ENCODE data around the gene TMEM108. TPM values are rescaled to one million over a fixed set of nuclear protein-coding genes. Genes with fewer than 3 reads are reported as not detected.

Gene TMEM108
- total RNA-seq, 2 donors from 2014 or later = 7.7 TPM

DNA sequence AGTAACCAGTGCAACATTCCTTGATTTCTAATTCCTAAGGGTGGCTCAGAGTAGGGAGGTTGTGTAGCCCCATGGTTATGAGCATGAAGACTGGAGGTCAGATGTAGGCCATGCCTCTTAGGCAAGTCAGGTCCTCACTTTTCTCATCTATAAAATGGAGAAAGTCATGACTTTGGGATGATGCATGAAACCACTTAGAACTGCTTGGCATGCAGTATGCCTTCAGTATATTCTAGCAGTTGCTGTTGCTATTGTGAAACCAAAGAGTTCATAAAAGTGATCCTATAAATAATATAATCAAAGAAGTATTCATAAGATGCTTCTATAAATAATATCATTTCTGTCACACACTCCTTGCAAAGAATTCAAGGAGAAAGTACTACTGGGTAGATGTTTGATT is 65.5 kb downstream of the TMEM108 start:
- no peak for DNase-seq
- intact Hi-C loops (cut with DNase I) = no loop called here
- ATAC-seq = no peak

DNA sequence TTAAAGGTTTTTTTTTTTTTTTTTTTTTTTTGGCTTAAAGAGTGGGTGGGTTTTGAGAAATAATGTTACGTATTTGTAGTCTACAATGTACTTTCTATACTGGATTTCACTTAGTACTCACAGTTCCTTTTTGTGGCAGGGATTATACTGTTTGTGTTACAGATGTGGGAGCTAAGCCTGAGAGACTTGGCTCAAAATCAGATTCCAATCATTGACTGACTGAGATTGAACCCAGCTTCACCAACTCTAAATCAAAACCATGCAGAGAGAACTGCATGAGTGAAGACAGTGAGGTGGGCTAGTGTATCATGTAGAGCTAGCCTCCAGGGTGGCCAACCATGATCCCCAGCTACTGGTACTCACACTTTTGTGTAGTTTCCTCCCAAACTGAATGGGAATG is 68.0 kb downstream of the TMEM108 start:
- peak; percentile 45 to 47 for ATAC-seq
- intact Hi-C loops (cut with DNase I) = no loop called here

DNA sequence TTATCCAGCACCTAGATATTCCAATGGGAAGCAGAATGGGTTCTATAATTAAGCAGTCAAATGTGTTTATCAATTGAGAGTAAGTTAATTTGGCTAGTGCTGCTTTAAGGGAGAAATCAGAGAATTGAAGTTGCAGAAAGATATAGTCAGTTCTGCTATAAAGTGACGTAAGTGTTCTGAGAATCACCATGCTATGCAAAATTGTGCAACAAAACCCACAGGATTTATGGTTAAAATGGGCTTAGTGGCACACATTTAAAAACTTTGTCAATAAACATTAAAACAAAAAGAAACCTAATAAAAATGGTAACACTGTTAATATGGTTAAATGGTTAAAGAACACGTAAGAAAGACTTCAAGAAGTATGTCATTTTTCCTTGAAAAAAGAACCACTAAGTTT is 74.5 kb downstream of the TMEM108 start:
- DNase-seq = no peak
- no peak for ATAC-seq
- intact Hi-C loops (cut with DNase I) = no loop called here

More for the DNA sequence above, 68.0 kb downstream of the TMEM108 start:
- no peak for DNase-seq

DNA sequence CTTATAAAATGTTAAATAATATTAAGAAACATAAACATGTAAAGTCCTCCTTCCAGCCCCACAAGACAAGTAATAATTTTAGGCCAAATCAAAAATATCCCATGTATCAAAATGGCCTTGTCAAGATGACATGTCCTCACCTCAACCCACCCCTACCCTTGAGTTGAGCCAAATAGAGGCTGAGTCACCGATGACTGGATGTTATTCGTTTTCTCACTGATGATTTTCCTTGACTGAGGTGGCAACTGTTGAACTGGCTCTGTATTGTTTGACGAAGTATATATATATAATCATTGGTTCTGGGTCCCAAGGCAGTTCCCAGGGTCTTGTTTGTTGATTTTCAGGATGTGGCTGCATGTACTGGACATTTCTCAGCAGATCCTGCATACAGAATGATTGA is 75.3 kb downstream of the TMEM108 start:
- intact Hi-C loops (cut with DNase I) = no loop called here
- ATAC-seq = peak in 1 of 2 donors; percentile 39
- DNase-seq = no peak

DNA sequence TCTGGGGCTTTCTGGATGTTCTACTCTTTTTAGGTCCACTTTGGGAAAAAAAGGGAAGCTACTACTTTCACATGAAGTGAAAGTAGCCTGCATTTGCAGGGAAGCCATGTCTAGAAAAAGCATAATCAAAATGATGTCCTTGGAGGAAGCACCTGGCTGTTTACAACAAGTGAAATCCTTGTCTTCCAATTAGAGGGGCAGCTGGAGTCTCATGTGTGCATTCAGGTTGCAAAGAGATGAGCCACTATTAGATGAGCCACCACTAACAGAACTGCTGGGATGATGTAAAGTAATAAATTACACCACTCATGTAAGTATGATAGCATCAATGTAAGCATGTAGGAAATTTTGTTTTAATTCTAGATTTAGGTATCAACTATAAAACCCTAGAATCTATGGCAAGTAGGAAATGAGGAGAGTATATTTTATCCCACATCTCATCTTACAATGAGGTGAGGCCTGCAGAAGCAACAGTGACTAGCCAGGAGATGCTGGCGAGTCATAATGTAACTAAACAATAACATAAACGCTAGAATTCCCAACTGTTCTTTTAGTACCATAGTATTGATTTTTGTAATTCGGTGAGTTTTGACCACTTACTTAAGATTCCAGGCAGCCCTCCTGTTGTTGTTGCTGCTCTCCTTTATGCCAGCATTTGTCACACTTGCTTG is 75.9 kb downstream of the TMEM108 start:
- intact Hi-C loops (cut with DNase I) = no loop called here
- no peak for ATAC-seq
- no peak for DNase-seq

DNA sequence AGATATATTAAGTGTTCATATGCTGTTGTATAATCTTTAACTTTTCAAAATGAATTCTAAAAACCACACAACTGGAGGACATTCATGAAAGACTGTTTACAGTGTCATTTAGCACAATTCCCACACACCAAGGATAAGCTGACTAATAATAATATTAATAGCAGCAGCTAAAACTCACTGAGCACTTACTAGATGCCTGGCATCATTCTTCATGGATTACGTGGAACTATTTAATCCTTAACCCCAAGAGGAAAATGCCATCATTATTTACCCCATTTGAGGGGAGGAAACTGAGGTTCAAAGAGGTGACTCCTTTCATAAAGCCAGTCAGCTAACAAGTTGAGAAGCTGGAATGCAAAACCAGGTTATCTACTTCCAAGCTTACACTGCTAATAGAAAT is 77.0 kb downstream of the TMEM108 start:
- DNase-seq (no peak), ATAC-seq (no peak)

DNA sequence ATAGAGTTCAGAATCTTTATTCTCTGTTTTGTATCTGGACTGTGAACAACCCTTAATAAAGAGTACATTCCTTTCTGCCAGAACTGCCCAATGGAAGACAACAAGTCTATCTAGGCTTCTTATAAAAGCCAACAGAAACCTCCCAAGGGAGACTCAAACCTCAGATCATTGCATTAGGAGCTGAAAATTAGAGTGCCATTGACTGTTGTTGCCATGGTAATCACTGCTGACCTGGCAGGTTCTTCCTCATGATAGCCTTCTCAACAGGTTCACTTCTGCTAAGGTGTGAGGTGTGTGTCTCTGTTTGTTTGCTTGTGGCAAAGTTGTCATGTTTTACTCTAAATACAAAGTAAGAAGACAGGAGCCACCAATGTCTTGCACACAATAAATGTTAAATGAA is 79.2 kb downstream of the TMEM108 start:
- intact Hi-C loops (cut with DNase I) = no loop called here
- no peak for ATAC-seq
- no peak for DNase-seq

More for the DNA sequence above, 77.0 kb downstream of the TMEM108 start:
- intact Hi-C loops (cut with DNase I) = no loop called here

DNA sequence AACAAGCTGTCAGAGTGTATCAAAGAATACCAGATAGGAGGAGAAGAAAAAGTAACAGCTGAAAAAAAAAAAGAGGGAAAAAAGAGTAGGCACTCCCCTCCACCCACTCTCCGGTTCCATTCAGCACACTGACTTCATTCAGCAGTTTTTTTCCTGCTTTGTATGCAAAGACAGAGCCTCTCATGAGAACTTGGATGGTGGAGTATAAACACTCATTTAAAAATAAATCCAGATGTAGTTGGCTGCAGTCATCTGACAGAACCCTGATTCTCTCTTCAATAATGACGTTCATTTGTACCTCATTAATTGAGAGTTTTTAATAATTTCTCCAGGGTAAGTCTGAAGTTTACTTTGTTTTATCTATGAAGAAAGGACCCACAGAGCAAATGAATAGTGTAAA is 81.0 kb downstream of the TMEM108 start:
- DNase-seq = no peak
- intact Hi-C loops (cut with DNase I) = no loop called here
- peak in 1 of 2 donors; percentile 27 for ATAC-seq

DNA sequence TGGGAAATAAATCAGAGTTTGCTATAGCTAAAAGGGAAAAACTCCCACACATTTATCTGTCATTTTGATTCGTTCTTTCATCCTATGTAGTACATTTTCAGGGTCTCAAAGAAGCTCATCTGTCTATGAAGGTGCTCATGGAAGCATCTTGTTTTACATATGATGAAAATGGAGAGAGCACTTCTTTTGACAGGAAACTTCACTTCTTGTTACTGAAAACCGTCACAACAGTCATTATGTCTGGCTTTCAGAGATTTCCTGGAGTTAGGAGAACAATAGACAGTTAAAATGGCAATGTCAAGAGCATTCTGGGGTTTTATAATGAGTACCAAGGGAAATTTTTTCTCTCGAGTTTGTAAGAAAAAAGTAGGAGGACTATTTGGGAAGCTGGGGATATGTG is 83.3 kb downstream of the TMEM108 start:
- ATAC-seq (no peak), DNase-seq (no peak)
- intact Hi-C loops (cut with DNase I) = no loop called here

DNA sequence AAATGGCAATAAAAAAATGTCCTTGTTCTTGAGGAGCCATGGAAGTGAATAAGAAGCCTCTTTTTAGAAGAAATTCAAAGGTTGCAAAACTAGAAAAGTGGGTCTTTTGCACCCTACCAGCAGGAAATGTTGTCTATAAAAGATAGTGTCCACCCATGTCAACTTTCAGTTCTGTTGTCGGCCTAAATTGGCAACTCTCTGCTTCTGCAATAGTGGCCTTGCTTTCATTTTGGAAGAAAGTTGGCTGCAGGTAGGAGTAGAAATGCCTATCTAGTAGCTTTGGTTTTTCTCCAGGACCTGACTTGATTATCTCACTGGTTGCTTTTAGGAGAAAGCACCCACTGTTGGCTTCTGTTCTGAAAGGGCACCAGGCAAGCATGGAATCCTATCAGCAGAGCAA is 85.4 kb downstream of the TMEM108 start:
- intact Hi-C loops (cut with DNase I) = no loop called here
- ATAC-seq = peak in 1 of 2 donors; percentile 15

DNA sequence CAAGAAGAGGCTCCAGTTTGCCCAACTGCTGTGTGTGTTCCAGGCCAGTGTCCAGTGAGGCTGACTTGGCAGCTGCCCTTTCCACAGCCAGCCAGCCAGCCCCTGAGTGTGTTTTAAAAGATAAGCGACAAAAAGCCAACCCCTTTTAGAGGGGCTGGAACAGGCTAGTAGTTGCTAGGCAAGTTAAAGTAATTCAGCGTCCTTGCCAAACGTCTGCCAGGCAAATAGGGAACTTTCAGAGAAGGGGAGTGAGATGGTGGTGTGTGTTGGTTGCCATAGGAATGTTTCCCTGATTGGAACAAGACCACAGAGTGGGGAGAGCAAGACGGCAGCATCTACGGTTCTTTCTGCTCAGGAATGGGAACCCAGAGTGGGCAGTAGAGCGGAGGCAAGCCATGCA is 86.3 kb downstream of the TMEM108 start:
- ATAC-seq = peak; percentile 92 to 93
- intact Hi-C loops (cut with DNase I) = no loop called here

More for the DNA sequence above, 85.4 kb downstream of the TMEM108 start:
- DNase-seq = no peak

DNA sequence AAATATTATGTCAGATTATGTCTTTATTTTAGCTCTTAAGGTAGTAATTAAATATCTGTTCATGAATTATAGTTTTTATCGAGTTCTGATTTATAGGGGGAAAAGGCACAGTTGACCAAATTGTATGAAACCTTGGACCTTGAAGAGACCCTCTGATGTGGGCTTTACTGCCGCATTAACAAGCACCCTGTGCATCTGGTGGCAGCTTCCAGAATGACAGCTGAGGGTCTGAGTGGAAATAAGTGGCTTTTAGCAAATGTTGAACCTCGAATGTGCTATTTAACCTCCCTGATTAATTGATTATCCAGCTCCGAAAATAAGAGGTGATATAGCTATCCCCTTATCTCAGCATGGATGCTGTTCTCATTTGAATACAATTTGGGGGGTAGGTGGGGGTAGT is 87.0 kb downstream of the TMEM108 start:
- no peak for DNase-seq
- intact Hi-C loops (cut with DNase I) = no loop called here
- ATAC-seq = no peak

More for the DNA sequence above, 86.3 kb downstream of the TMEM108 start:
- DNase-seq = peak; percentile 69

DNA sequence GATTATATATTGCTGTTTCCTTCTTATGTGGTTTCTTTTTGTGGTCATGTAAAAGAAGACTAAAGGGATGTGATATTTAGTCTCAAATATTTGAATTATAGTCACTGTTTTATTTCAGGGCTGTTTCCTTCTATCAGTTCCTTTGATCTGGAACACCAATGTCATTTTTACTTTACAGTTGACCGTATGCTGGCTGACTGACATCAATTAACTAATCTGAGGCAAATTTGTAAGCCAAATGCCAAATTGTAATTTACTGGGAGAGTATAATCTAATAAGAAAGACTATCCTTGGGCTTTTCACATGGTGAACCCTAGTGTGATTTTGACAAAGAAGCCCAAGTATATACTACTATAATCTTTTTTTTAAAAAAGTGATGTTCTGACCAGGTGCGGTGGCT is 87.6 kb downstream of the TMEM108 start:
- intact Hi-C loops (cut with DNase I) = no loop called here
- ATAC-seq = no peak

DNA sequence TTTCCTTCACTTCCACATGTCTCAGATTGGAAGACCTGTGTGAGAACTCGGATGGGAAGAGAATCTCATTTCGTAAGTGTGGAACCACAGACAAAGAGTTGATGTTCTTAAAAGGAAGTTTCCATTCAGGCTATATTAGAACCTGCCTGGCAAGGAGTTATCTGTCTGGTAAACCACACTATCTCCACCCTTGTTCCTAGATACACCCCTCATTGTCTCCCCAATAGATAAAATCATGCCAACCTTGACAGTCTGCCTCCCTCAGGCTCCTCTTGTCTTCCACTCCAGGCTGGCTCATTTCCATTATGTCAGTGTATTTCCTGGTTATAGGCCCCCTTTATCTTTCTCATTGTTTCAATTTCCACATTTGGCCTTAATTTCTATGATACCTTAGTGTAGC is 89.2 kb downstream of the TMEM108 start:
- peak in 1 of 2 donors; percentile 18 for ATAC-seq
- no peak for DNase-seq
- intact Hi-C loops (cut with DNase I) = no loop called here

More for the DNA sequence above, 87.6 kb downstream of the TMEM108 start:
- no peak for DNase-seq

DNA sequence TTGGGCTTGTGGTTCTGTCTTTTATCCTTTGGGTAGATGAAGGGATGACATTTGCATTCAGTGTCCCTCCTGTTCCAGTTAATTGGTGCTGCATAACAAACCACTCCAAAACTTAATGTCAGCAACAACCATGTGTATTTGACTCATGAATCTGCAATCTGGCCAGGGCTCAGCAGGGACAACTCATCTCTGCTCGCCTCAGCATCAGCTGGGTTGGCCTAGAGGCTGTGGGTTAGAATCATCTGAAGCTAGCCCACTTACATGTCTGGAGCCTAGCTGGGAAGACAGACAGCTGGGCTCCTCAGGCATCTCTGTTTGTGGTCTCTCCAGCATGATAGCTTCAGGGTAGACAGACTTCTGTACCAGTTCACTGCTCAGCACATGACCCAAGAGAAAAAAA is 92.0 kb downstream of the TMEM108 start:
- intact Hi-C loops (cut with DNase I) = no loop called here
- DNase-seq = no peak
- peak in 1 of 2 donors; percentile 85 for ATAC-seq

DNA sequence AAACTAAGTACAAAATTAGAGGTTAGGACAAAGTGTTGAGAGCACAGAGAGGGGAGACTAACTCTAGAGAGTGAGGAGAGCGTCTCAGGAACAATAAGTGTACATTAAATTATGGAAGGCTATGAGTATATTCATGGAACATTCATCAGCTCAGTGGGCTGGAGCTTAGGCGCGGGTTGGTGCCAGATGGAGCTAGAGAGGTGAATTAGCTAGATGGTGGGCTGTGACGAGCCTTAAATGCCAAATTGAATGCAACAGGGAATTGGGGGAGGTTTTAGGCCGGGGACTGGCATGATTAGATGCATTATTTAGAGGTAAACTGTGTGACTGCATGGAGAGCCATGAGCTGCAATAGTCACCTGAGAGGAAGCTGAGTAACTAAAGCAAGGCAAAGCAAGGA is 97.1 kb downstream of the TMEM108 start:
- intact Hi-C loops (cut with DNase I) = no loop called here
- ATAC-seq = no peak
- DNase-seq = no peak

DNA sequence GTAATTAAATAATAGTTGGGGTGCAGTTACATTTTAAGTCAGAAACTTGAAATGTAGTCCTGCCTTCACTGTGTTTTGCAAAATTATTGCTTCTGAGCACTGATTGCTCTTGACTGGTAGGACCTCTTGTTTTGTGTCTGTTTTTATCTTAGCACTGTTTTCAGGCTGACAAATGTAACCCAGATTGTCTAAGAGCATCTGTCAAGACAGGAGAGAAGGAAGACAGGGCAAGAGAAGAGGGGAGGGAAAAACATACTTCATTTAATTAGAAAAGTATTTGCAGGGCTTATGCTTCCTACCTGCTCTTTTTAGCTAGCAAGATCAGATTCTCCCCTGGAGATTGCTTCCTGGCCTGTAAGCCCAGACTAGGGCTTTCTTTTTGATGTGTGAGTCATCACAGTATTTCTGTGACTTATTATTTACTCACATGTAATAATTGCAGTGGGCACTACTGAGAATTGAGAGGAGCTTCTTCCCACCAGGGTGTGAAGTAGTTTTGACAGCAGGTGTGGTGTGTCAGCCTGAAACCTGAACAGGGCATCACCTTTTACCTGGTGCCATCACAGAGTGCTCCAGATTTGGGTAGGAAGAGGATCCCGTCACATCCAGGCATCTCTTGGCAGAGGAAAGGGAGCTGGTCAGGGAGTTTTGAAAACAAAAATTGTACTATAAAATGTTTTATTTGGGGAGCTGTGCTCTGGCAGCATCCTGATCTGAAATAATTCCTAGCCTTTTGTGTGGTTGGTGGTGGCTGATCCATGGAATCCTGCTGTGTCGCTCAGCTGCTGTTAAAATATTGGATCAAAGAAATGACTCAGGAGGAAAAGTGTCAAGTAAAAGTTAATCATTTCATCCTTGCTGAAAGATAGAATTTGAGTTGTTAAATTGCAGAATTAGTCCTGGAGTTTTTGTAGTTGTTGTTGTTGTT is 98.2 kb downstream of the TMEM108 start:
- peak in 1 of 2 donors; percentile 68 for ATAC-seq
- DNase-seq = no peak
- intact Hi-C loops (cut with DNase I) = no loop called here

DNA sequence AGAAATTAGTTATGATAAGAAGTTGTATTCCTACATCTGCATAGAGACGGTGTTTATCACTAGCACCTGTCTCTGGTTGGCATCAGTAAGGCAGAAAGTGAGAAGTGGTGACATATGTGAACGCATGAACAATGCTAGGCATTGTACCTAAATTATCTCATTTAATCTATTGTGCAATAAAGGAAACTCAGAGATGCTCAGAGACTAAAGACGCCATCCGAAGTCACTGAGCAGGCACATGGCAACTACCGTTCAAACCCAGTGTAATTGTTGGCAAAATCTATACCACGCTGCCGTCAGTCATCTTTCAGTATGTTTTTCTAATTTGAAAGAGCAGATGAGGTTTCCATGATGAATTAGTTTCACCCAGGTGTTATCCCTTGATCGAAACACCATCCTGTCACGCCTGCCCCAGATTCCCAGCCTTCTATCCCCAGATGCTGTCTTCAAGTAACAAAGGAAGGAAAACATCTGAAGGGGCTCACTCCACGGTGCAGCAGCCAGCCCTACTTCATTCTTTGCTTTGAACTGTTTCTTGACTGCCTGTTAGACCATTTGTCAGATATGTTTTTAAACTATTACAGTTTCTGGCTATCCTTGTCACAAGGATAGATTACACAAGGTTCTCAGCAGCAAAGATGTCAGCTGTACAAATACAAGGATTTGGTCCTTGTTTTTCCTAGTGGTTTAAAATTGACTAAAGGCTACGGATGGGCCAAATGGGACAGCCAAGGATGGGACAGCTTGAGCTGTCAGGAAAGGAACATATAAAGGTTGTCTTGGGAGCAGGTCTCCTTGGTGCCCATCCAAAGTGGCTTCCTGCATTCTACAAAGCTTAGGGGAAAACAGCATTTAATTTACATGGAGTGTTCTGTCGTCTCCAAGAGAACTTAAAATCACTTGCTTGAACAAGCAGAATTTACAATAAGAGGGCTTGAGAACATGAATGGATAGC is 99.1 kb downstream of the TMEM108 start:
- intact Hi-C loops (cut with DNase I) = no loop called here
- no peak for DNase-seq
- ATAC-seq = no peak

DNA sequence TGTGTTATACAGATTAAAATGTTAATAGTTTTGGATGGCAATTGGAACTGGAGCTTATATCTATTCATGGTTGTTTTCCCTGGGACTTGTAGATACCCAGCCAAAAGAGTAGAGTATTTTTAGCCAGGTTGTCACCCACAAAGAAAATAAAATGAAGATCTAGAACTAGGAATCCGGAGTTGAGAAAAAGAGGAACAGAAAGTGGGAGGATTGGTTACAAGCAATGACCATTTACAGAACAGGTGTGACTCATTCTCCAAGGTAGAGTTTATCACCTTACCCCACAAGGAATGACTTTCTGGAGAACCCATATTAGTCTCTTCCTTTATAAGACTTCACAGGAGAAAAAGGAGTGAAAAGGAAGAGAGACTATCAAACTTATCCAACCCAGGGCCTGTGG is 99.8 kb downstream of the TMEM108 start:
- ATAC-seq (no peak), DNase-seq (no peak)
- intact Hi-C loops (cut with DNase I) = no loop called here
